K562 (cell line): Measurements from ENCODE around the gene IDNK. TPM values are rescaled to one million over a fixed set of nuclear protein-coding genes. Genes with fewer than 3 reads are reported as not detected.

ENCODE experiments used
- ATF7 ChIP-seq: fragments of 450-650 bp; IDR thresholded peaks from 2 replicates; pipeline ENCODE4 v1.7.1; 2014; ENCODE audit warnings: mild to moderate bottlenecking, moderate library complexity
- CBX3 ChIP-seq, 2 experiments: IDR thresholded peaks; 1 replicate in 1 of 2; 2 replicates in 1 of 2; pipeline ENCODE4 v1.6.1; 2012; ENCODE audit warnings: inconsistent platforms in 2 of 2, low read length in 2 of 2, borderline replicate concordance in 1 of 2, control low read depth in 1 of 2
- CXXC5 ChIP-seq: fragments of 250-450 bp; sonication (Bioruptor Pico); IDR thresholded peaks from 2 replicates; pipeline ENCODE4 v1.8.0; 2022; ENCODE audit warnings: inconsistent platforms, mild to moderate bottlenecking, moderate library complexity
- FOXA1 ChIP-seq: fragments of 450-650 bp; IDR thresholded peaks from 2 replicates; pipeline ENCODE4 v1.6.1; 2016; ENCODE audit warnings: mild to moderate bottlenecking, borderline replicate concordance
- FOXA3 ChIP-seq, 2 experiments: fragments of 450-650 bp in 1 of 2; sonication (generic) in 1 of 2; formaldehyde crosslinking; IDR thresholded peaks in 1 of 2; conservative IDR thresholded peaks in 1 of 2; 2 replicates each; pipeline versions ENCODE4 v1.4.0 to v1.8.0; 2020 to 2022; ENCODE audit warnings: mild to moderate bottlenecking in 2 of 2, missing genetic modification reagents in 1 of 2
- FOXP1 ChIP-seq: sonication (generic); formaldehyde crosslinking; IDR thresholded peaks from 2 replicates; pipeline ENCODE4 v1.8.0; 2022; ENCODE audit warnings: mild to moderate bottlenecking, missing genetic modification reagents
- GABPA ChIP-seq: fragments of 200-800 bp; sonication (Bioruptor generic); conservative IDR thresholded peaks from 2 replicates; pipeline ENCODE4 v1.6.1; 2016; ENCODE audit warnings: low read depth, missing genetic modification characterization, missing compliant biosample characterization
- HNRNPL ChIP-seq: fragments of 200-400 bp; formaldehyde crosslinking; IDR thresholded peaks from 2 replicates; pipeline ENCODE4 v1.6.1; 2017; ENCODE audit warnings: low read depth, mild to moderate bottlenecking, low read length
- LARP7 ChIP-seq: fragments of 450-650 bp; IDR thresholded peaks from 2 replicates; pipeline ENCODE4 v1.6.1; 2016
- PREB ChIP-seq: sonication (generic); formaldehyde crosslinking; IDR thresholded peaks from 2 replicates; pipeline ENCODE4 v1.8.1; 2023; ENCODE audit warnings: mild to moderate bottlenecking, missing genetic modification reagents
- SMC3 ChIP-seq: conservative IDR thresholded peaks from 2 replicates; pipeline ENCODE4 v1.6.1; 2011; ENCODE audit warnings: low read depth, low read length, improper control_type of control experiment; ENCODE audit not compliant: insufficient read depth
- U2AF2 ChIP-seq: fragments of 200-400 bp; formaldehyde crosslinking; optimal IDR thresholded peaks from 2 replicates; pipeline ENCODE3; 2017; ENCODE audit warnings: low read depth, mild to moderate bottlenecking, low read length
- UBTF ChIP-seq, 2 experiments: IDR thresholded peaks; 2 replicates each; pipeline ENCODE4 v1.6.1; 2012; ENCODE audit warnings: improper control_type of control experiment in 2 of 2, low read depth in 2 of 2, low read length in 2 of 2, borderline replicate concordance in 1 of 2
- ZKSCAN1 ChIP-seq: fragments of 150-350 bp; IDR thresholded peaks from 2 replicates; pipeline ENCODE4 v1.6.1; 2016; ENCODE audit warnings: low read depth, low read length
- ZNF24 ChIP-seq: fragments of 450-650 bp; IDR thresholded peaks from 2 replicates; pipeline ENCODE4 v1.6.1; 2016
- ZNF408 ChIP-seq: fragments of 250-450 bp; sonication (Bioruptor Pico); IDR thresholded peaks from 2 replicates; pipeline ENCODE4 v1.4.0; 2020; ENCODE audit warnings: low read depth, mild to moderate bottlenecking, moderate library complexity
- polyA plus RNA-seq, 8 experiments: library from polyadenylated mRNA; depleted of rRNA in 4 of 8; stranded (reverse) in 5 of 8; unstranded in 3 of 8; fragments of >200 nt; fragmentation: Nextera tagmentation in 2 of 8; fragmentation: Illumina TruSeq in 1 of 8; extraction: Ambion mirVana in 2 of 8; extraction: Trizol in 1 of 8; gene quantifications; 2 replicates each; pipeline versions ENCODE4 v1.2.1 to v1.2.3, GENCODE V29; 2011 to 2014; ENCODE audit warnings: inconsistent platforms in 1 of 8, missing spikeins in 1 of 8
- total RNA-seq, 7 experiments: library from RNA; depleted of rRNA in 6 of 7; stranded (reverse); fragments of >200 nt in 6 of 7; fragmentation: Illumina TruSeq in 2 of 7; extraction: Trizol in 2 of 7; gene quantifications; 2 replicates each; pipeline versions ENCODE4 v1.2.1 to v1.2.3, GENCODE V29; 2011 to 2021; ENCODE audit warnings: low replicate concordance in 1 of 7
- TF ChIP-seq, protein P1 (sequence below): fragments of 450-650 bp; IDR thresholded peaks from 2 replicates; pipeline ENCODE4 v1.7.1; 2018; ENCODE audit warnings: mild to moderate bottlenecking, low read depth; ENCODE audit not compliant: partially characterized antibody
- TF ChIP-seq, protein P2 (sequence below): fragments of 250-450 bp; sonication (Bioruptor Pico); IDR thresholded peaks from 2 replicates; pipeline ENCODE4 v1.4.0; 2020; ENCODE audit warnings: mild to moderate bottlenecking, moderate library complexity

Gene IDNK
- total and polyA plus RNA-seq, 9 of the 15 experiments (the other 6 are each of a cell fraction or from before 2014, with no cell fraction given) = 0.41 to 1.1 (median 0.55) TPM

DNA sequence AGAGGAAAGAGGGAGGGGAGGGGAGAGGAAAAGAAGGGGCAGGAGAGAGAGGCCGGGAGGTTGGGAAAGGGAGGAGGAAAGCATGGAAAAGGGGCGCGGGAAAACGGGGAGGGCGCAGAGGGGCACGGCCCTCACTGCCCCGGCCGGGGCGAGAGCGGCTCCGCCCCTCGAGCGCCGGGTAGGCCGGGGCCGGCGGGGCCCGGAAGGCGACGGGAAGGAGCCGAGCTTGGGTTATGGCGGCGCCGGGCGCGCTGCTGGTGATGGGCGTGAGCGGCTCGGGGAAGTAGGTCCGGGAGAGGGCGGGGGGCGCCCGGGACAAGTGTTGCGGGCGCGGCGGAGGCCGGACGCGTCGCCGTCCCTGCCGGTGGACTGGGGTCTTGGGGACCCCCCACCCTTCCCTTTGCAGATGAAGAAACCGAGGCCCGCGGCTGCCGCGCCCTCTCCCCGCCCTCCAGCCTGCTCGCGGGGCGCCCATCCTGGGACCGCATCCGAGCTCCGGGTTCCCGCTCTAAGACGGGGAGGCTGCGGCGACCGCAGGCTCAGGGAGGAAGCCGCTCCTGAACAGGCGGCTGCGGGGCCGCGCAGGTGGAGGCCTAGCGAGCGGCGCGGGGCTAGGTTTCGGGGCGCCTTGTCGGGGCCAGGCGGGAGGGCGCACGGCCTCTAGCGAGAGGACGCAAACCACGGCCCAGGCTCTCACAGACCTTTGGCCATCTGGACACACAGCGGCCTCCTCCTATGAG lies at the start of gene IDNK (continued):
- TF ChIP-seq ZNF408 (CRISPR knock-in tag) = no peak
- TF ChIP-seq LARP7 = 0 out of 2 replicates have a peak, but pooled peaks have one; percentile 27
- TF ChIP-seq, protein P1, sequence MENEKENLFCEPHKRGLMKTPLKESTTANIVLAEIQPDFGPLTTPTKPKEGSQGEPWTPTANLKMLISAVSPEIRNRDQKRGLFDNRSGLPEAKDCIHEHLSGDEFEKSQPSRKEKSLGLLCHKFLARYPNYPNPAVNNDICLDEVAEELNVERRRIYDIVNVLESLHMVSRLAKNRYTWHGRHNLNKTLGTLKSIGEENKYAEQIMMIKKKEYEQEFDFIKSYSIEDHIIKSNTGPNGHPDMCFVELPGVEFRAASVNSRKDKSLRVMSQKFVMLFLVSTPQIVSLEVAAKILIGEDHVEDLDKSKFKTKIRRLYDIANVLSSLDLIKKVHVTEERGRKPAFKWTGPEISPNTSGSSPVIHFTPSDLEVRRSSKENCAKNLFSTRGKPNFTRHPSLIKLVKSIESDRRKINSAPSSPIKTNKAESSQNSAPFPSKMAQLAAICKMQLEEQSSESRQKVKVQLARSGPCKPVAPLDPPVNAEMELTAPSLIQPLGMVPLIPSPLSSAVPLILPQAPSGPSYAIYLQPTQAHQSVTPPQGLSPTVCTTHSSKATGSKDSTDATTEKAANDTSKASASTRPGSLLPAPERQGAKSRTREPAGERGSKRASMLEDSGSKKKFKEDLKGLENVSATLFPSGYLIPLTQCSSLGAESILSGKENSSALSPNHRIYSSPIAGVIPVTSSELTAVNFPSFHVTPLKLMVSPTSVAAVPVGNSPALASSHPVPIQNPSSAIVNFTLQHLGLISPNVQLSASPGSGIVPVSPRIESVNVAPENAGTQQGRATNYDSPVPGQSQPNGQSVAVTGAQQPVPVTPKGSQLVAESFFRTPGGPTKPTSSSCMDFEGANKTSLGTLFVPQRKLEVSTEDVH = peak; percentile 39
- TF ChIP-seq ATF7 = 0 out of 2 replicates have a peak, but pooled peaks have one; percentile 27
- peak; percentile 66 for TF ChIP-seq GABPA (tag)
- no peak for TF ChIP-seq CBX3 (IDR thresholded peaks at IDR 0.05; ENCODE audit: borderline replicate concordance in 1 of 2, low read length in 2 of 2)
- no peak for TF ChIP-seq U2AF2
- no peak for TF ChIP-seq ZNF24
- no peak for TF ChIP-seq FOXP1 (CRISPR knock-in tag)
- no peak for TF ChIP-seq HNRNPL
- TF ChIP-seq UBTF (IDR thresholded peaks at IDR 0.05; ENCODE audit: borderline replicate concordance in 1 of 2, low read depth in 2 of 2, low read length in 2 of 2) = 0 out of 4 replicates have a peak, but pooled peaks of 1 of the 2 experiments have one; percentile 6
- TF ChIP-seq CXXC5 (CRISPR knock-in tag) = 0 out of 2 replicates have a peak, but pooled peaks have one; percentile 31
- no peak for TF ChIP-seq ZKSCAN1
- TF ChIP-seq, protein P2, sequence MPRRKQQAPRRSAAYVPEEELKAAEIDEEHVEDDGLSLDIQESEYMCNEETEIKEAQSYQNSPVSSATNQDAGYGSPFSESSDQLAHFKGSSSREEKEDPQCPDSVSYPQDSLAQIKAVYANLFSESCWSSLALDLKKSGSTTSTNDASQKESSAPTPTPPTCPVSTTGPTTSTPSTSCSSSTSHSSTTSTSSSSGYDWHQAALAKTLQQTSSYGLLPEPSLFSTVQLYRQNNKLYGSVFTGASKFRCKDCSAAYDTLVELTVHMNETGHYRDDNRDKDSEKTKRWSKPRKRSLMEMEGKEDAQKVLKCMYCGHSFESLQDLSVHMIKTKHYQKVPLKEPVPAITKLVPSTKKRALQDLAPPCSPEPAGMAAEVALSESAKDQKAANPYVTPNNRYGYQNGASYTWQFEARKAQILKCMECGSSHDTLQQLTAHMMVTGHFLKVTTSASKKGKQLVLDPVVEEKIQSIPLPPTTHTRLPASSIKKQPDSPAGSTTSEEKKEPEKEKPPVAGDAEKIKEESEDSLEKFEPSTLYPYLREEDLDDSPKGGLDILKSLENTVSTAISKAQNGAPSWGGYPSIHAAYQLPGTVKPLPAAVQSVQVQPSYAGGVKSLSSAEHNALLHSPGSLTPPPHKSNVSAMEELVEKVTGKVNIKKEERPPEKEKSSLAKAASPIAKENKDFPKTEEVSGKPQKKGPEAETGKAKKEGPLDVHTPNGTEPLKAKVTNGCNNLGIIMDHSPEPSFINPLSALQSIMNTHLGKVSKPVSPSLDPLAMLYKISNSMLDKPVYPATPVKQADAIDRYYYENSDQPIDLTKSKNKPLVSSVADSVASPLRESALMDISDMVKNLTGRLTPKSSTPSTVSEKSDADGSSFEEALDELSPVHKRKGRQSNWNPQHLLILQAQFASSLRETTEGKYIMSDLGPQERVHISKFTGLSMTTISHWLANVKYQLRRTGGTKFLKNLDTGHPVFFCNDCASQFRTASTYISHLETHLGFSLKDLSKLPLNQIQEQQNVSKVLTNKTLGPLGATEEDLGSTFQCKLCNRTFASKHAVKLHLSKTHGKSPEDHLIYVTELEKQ (CRISPR knock-in tag) = no peak
- TF ChIP-seq PREB = no peak
- TF ChIP-seq SMC3 = no peak
- TF ChIP-seq FOXA3 (CRISPR knock-in tag; conservative IDR thresholded peaks at IDR 0.05 in 1 of 2, IDR thresholded peaks at IDR 0.05 in 1 of 2) = no peak
- TF ChIP-seq FOXA1 = no peak
